Stomach (tissue), 4 donors: Measurements from ENCODE around the gene FYN.

Experiments
- POLR2AphosphoS5 ChIP-seq, 3 donors: sonication (generic); formaldehyde crosslinking; IDR thresholded peaks; one replicate each; pipeline ENCODE4 v1.6.1; 2016; ENCODE audit warnings: antibody characterized with exemption in 3 of 3
- TF ChIP-seq, protein P1 (sequence below), 7 experiments: fragments of 450-650 bp in 4 of 7; fragments of 200-600 bp in 3 of 7; sonication (generic) in 3 of 7; IDR thresholded peaks; one replicate each; pipeline ENCODE4 v1.5.1; 2016 to 2019; ENCODE audit warnings: antibody characterized with exemption in 7 of 7, control low read depth in 2 of 7, mild to moderate bottlenecking in 1 of 7

DNA sequence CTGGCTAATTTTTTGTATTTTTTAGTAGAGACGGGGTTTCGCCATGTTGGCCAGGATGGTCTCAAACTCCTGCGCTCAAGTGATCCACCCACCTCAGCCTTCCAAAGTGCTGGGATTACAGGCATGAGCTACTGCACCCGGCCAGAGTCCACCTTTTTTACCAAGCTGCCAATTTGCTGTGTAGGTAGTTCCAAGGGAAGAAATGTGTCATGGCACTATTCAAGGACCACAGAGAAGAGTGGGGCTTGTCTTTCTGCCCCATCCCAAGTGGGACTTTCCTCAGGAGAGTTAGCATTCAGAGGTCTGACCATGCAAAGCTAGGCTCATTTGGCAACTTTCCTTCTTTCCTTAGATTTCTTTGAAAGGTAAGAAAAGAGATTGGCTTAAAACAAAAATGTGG is 155.6 kb downstream of the FYN start:
- TF ChIP-seq, protein P1, sequence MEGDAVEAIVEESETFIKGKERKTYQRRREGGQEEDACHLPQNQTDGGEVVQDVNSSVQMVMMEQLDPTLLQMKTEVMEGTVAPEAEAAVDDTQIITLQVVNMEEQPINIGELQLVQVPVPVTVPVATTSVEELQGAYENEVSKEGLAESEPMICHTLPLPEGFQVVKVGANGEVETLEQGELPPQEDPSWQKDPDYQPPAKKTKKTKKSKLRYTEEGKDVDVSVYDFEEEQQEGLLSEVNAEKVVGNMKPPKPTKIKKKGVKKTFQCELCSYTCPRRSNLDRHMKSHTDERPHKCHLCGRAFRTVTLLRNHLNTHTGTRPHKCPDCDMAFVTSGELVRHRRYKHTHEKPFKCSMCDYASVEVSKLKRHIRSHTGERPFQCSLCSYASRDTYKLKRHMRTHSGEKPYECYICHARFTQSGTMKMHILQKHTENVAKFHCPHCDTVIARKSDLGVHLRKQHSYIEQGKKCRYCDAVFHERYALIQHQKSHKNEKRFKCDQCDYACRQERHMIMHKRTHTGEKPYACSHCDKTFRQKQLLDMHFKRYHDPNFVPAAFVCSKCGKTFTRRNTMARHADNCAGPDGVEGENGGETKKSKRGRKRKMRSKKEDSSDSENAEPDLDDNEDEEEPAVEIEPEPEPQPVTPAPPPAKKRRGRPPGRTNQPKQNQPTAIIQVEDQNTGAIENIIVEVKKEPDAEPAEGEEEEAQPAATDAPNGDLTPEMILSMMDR (IDR thresholded peaks at IDR 0.05), result no peak
- TF ChIP-seq POLR2AphosphoS5 (IDR thresholded peaks at IDR 0.05), result no peak
